BLaER1 (cell line): ENCODE results near the gene U2SURP.

Experiments
- H3K27ac ChIP-seq: shearing (Covaris generic); formaldehyde crosslinking; 2 replicates; pipeline ENCODE4 v1.8.1; 2022
- H3K27me3 ChIP-seq: shearing (Covaris generic); formaldehyde crosslinking; 2 replicates; pipeline ENCODE4 v1.8.1; 2022
- H3K36me3 ChIP-seq: shearing (Covaris generic); formaldehyde crosslinking; 2 replicates; pipeline ENCODE4 v1.8.1; 2022
- H3K4me1 ChIP-seq: shearing (Covaris generic); formaldehyde crosslinking; 2 replicates; pipeline ENCODE4 v1.8.1; 2022
- H3K4me2 ChIP-seq: shearing (Covaris generic); formaldehyde crosslinking; 2 replicates; pipeline ENCODE4 v1.8.1; 2022
- H3K4me3 ChIP-seq: shearing (Covaris generic); formaldehyde crosslinking; 2 replicates; pipeline ENCODE4 v1.8.1; 2022
- H3K9ac ChIP-seq: shearing (Covaris generic); formaldehyde crosslinking; 2 replicates; pipeline ENCODE4 v1.8.1; 2022
- H3K9me3 ChIP-seq: shearing (Covaris generic); formaldehyde crosslinking; 2 replicates; pipeline ENCODE4 v1.8.1; 2022
- H4K20me1 ChIP-seq: shearing (Covaris generic); formaldehyde crosslinking; 2 replicates; pipeline ENCODE4 v1.8.1; 2022
- Cebpa-rat ChIP-seq: shearing (Covaris generic); IDR thresholded peaks from 2 replicates; pipeline ENCODE4 v1.8.1; 2022

Gene U2SURP

DNA sequence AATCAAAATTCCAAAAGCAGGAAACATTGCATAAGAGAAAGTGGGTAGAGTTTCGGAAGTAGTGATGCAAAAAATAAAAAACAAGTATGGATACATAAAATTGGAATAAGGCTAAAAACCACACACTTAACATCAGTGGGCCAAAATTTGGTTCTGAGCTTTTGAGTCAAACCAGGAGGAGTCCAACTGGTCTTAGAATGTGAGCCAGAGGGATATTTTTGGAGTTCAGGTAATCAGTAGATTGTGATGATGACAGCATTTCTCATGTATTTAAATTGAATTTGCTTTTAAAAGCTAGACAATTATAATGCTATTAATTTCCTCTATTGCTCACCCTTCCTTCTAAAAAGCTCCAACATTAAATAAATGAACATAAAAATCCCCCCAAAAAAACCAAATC, 80.0 kb downstream of the U2SURP start:
- Histone ChIP-seq H3K4me2 (no peak overlapping the region), H3K9ac (no peak overlapping the region), H3K36me3 (no peaks in the 10 kb centered on the region), H3K27ac (no peak overlapping the region), H3K9me3 (peaks cover 9% of the 10 kb centered on the region; the same call in 1 of the 2 replicates), H3K4me1 (peaks cover 8% of the 10 kb centered on the region), H3K4me3 (no peak overlapping the region), H4K20me1 (no peaks in the 10 kb centered on the region), H3K27me3 (no peaks in the 10 kb centered on the region)
- no peak for TF ChIP-seq Cebpa-rat

DNA sequence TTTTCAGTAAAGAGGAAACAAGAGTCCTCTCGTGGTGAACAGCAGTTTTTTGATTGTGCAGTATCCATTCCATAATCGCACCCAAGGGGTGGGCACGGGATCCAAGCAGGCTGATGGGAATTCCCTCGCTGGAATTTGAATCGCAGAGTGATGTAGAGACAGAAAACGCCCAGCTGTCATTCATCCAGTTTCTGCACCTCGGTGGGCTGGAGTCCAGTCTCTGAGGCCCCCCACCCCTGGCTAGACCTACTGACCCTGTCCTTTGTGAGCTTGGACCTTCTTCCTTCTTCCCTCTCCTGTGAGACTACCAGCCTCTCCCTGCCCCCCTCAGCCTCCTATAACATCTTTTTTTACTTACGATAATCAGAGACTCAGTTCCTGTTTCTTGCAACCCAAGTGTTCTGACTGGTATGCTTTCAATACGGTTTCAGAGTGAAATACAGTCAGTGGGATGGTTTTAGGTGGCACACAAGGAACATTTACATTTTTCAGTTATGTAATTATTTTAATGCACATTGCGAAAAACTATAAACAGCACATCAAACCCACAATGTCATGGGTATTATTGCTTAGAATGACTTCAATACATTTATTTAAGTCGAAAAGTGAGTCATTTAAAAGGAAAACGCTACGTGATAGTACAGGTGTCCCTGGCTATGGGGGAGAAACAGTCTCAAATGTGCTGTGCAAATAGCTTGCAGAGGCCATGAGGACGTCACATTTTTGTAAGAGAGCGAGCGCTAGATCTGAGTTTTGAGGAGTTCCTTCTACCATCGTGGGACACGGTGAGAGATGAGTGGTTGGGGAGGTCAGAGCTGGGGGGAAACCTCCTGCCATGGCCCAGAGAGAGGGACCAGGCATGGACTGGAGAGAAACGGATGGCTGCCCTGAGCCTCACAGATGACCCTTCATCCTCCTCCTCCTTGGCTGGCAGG, 80.7 kb downstream of the U2SURP start:
- TF ChIP-seq Cebpa-rat: no peak
- Histone ChIP-seq H3K36me3 (no peaks in the 10 kb centered on the region), H3K4me3 (no peak overlapping the region), H3K4me1 (peaks cover 8% of the 10 kb centered on the region), H3K27me3 (no peaks in the 10 kb centered on the region), H3K4me2 (no peak overlapping the region), H3K9me3 (peaks cover 9% of the 10 kb centered on the region; the same call in 1 of the 2 replicates), H3K9ac (no peak overlapping the region), H4K20me1 (no peaks in the 10 kb centered on the region), H3K27ac (no peak overlapping the region)

DNA sequence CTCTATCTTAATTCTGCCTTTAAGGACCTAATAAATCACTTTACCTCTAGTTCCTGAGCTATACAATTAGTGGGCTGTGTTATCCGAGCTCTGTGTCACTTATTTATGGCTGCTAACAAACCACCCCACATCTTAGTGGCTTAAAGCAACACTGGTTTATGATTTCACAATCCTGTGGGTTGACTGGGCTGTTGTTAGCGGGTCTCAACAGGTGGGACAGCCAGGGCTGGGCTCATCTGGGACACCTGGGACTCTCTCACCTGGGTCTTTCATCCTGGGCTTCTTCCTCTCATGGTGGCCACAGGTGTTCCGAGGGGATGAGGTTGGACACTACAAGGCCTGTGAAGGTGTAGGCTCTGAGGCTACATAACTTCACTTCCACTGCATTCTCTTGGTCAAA, 82.4 kb downstream of the U2SURP start:
- no peak overlapping the region for H3K9ac ChIP-seq
- no peaks in the 10 kb centered on the region for H3K36me3 ChIP-seq
- H3K9me3 ChIP-seq: peaks cover 20% of the 10 kb centered on the region
- no peak for TF ChIP-seq Cebpa-rat
- H3K27ac ChIP-seq: no peak overlapping the region
- H3K27me3 ChIP-seq: no peaks in the 10 kb centered on the region
- H4K20me1 ChIP-seq: no peaks in the 10 kb centered on the region
- H3K4me3 ChIP-seq: no peak overlapping the region
- peaks cover 8% of the 10 kb centered on the region for H3K4me1 ChIP-seq
- no peak overlapping the region for H3K4me2 ChIP-seq

DNA sequence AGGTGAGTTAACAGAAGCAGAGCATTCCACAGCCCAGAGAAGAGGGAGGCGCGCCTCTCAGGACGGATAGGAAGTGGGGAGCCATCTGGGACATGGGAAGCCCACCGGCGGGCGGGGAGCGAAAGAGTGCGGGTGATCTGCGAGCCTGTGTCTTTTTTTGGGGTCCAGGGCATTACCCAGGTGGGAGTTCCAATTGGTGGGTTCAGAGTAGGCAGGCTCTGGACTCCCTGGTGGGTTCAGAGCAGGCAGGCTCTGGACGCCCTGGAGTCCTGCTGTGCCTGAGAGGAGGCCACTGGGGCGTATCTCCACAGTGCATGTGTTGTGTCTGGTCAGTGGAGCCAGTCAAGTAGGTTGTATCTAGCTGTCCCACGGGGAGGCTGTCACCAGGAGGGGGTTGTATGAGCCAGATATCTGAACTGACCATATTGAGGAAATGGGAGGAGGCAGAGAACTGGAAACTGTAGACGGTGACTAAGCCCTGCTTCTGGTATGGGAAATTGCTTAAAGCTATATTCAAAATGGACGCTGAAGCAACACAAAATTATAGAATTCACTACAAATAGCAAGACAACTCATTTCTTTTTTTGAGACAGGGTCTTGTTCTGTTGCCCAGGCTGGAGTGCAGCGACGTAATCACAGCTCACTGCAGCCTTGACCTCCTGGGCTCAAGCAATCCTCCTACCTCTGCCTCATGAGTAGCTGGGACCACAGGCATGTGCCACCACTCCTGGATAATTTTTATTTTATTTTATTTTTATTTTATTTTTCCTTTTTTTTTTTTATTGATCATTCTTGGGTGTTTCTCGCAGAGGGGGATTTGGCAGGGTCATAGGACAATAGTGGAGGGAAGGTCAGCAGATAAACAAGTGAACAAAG, 83.7 kb downstream of the U2SURP start:
- no peak overlapping the region for H3K9ac ChIP-seq
- TF ChIP-seq Cebpa-rat: no peak
- H3K36me3 ChIP-seq: no peaks in the 10 kb centered on the region
- H3K4me2 ChIP-seq: peak overlapping the region; percentile 22; the same call in 1 of the 2 replicates
- no peak overlapping the region for H3K4me3 ChIP-seq
- H3K9me3 ChIP-seq: peaks cover 20% of the 10 kb centered on the region
- no peaks in the 10 kb centered on the region for H4K20me1 ChIP-seq
- peaks cover 8% of the 10 kb centered on the region for H3K4me1 ChIP-seq
- H3K27ac ChIP-seq: no peak overlapping the region
- H3K27me3 ChIP-seq: no peaks in the 10 kb centered on the region

DNA sequence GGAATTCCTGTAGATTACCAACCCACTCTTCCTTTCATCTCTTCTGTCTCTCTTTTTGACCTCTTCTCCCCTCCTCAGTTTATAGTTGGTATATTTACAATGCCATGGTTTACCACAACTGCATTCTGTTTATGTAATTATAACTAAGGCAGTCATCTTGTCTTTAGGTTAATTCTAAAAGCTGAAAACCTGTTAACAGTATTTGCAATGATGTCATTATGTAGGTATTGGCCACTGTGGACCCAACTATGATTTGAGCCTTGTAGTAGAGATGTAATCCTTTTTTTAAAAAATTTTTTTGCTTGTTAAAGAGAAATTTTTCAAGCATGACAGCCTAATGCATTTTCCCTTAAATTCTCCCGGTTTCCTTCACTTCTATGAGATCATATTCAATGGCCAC, 87.5 kb downstream of the U2SURP start:
- TF ChIP-seq Cebpa-rat: no peak
- Histone ChIP-seq H3K9me3 (peaks cover 20% of the 10 kb centered on the region), H3K27me3 (no peaks in the 10 kb centered on the region), H3K27ac (no peak overlapping the region), H3K4me2 (no peak overlapping the region), H3K36me3 (no peaks in the 10 kb centered on the region), H3K4me3 (no peak overlapping the region), H3K9ac (no peak overlapping the region), H4K20me1 (no peaks in the 10 kb centered on the region), H3K4me1 (peaks cover 8% of the 10 kb centered on the region)

DNA sequence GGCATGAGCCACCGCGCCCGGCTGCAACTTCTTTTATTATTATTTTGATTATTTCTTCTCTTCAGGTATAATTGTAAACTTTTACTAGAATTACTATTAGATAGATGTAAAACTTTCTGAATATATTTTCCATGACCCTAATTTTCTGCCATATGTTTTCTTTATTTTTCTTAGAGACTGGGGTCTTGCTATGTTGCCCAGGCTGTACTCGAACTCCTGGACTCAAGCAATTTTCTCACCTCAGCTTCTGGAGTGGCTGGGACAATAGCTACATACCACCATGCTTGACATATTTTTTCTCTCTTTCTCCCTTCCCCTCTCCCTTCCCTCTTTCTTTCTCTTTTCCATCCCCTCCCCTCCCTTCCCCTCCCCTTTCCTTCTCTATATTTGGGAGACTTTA, 88.6 kb downstream of the U2SURP start:
- Histone ChIP-seq H3K27ac (no peak overlapping the region), H3K36me3 (no peaks in the 10 kb centered on the region), H4K20me1 (no peaks in the 10 kb centered on the region), H3K4me2 (no peak overlapping the region), H3K9ac (no peak overlapping the region), H3K27me3 (no peaks in the 10 kb centered on the region), H3K4me3 (no peak overlapping the region), H3K9me3 (peaks cover 17% of the 10 kb centered on the region), H3K4me1 (peaks cover 4% of the 10 kb centered on the region)
- TF ChIP-seq Cebpa-rat: no peak

DNA sequence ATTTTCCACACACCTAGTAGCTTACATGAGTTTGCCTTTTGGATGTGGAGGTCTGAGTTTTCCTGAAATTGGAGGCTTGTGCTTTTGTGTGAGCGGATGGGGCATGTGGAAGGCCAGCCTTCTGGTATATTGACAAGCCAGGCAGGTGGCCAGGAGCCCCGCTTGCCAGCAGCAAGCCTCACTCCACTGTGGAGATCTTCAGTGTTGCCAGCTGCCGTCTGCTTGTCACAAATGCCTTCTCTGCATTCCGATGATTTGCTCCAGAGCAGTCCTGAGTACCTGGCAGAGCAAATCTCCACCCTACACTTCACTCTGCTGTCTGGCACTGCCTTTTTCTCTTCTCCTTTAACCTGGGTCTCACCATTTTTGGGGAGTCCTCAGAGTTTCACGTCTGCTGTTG, 89.1 kb downstream of the U2SURP start:
- no peak overlapping the region for H3K27ac ChIP-seq
- no peak overlapping the region for H3K4me2 ChIP-seq
- H3K4me3 ChIP-seq: no peak overlapping the region
- H4K20me1 ChIP-seq: no peaks in the 10 kb centered on the region
- H3K9me3 ChIP-seq: peaks cover 18% of the 10 kb centered on the region
- H3K4me1 ChIP-seq: no peaks in the 10 kb centered on the region
- no peak for TF ChIP-seq Cebpa-rat
- no peak overlapping the region for H3K9ac ChIP-seq
- no peaks in the 10 kb centered on the region for H3K27me3 ChIP-seq
- H3K36me3 ChIP-seq: no peaks in the 10 kb centered on the region

DNA sequence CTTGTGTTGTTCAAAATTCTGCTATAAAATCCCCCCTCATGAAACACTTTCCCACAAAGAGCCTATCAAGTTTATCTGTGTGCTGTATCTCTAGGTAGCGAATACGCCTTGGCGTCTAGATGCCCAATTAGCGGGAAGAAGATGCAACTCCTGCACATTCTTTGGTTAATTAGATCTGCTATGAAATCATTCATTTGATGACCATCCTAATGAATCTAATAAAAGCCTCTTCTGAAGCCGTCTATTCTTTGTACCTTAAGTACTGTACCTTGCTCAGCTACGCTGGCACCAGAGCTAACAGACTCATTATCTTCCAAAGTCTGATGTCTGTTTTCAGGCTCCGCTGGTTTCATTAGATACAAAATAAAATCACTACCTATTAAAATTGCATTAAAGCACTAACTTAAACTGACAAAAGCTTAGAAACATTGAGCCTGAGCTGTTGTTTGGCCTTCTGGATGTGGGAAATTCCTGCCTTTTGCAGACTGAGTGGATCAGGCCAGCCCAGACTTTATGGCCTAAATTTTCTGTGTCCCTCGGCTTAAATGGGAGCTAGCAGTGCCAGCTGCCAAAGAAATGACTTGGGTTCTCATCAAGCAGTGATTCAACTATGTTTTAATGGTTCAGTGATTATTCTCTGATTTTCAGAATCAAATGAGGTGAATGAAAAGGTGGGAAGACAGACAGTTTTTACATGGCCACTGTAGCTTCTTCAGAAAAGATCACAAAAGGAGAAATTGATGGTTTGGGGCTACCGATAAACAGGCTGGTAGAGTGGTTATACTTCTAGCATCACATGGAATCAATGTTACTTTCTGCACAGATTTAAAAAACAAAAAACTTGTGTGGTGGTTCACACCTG, 89.8 kb downstream of the U2SURP start:
- H3K27ac ChIP-seq: no peak overlapping the region

DNA sequence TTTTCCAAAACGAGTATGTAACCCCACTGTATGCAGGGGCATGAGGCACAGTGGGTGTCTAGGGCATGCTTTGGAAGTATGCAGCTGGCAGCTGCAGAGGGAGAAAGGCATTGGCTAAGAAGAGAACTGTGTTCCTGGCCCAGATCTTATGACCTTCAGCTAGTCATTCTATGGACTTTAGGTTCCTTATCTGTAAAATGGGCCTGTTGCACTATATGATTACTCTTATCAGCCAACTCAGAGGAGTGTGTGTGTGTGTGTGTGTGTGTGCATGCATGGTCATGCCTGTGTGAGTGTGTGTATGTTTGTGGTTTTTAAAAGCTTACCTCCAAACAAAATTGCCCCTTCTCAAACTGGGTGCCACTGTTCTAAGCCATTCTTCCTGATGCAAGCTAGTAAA, 90.8 kb downstream of the U2SURP start:
- H3K27me3 ChIP-seq: no peaks in the 10 kb centered on the region
- H3K4me1 ChIP-seq: no peaks in the 10 kb centered on the region
- no peaks in the 10 kb centered on the region for H3K36me3 ChIP-seq
- TF ChIP-seq Cebpa-rat: no peak
- H3K27ac ChIP-seq: no peak overlapping the region
- no peak overlapping the region for H3K9ac ChIP-seq
- H3K4me2 ChIP-seq: no peak overlapping the region
- no peak overlapping the region for H3K4me3 ChIP-seq
- peaks cover 30% of the 10 kb centered on the region for H3K9me3 ChIP-seq
- H4K20me1 ChIP-seq: no peaks in the 10 kb centered on the region

More for the DNA sequence above, 89.8 kb downstream of the U2SURP start:
- no peak overlapping the region for H3K4me3 ChIP-seq
- H4K20me1 ChIP-seq: no peaks in the 10 kb centered on the region
- no peak overlapping the region for H3K4me2 ChIP-seq
- no peak overlapping the region for H3K9ac ChIP-seq
- no peaks in the 10 kb centered on the region for H3K27me3 ChIP-seq
- no peaks in the 10 kb centered on the region for H3K4me1 ChIP-seq
- peaks cover 25% of the 10 kb centered on the region for H3K9me3 ChIP-seq
- no peak for TF ChIP-seq Cebpa-rat
- H3K36me3 ChIP-seq: no peaks in the 10 kb centered on the region
